NCI-H345 (cell line): ENCODE results near the gene NELL2.
"Not testable (repeated sequence)": the region's sequence is repeated elsewhere in the genome, so short reads cannot be mapped to it uniquely, and the experiment has no call there.

Experiments used
- DNase-seq: peaks from one replicate; lab custom pipeline; 2025; lab: John Stamatoyannopoulos, UW

NELL2 gene

DNA sequence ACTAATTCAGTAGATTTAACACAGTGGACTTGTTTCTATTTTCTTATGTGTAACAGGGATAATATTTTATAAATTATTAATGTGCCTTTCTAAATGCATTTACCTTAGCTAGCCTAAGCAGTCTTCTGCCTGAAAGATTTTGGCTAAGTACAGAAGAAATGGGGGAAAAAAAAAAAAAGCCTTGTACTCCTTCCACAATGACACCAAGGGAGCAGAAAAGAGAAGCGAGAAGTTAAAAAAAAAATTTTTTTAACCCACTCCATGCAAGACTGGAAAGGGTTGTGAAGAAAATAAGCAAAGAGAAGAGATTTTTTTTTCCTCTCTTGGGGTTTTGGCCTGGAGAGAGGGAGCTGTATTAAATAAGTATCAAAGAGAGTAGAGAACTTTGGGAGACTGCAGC lies 28.7 kb downstream of the NELL2 start:
- DNase-seq, result no peak

GRCh38 chr12:44846826-44847225 lies 29.3 kb downstream of the NELL2 start:
- DNase-seq, result no peak

DNA sequence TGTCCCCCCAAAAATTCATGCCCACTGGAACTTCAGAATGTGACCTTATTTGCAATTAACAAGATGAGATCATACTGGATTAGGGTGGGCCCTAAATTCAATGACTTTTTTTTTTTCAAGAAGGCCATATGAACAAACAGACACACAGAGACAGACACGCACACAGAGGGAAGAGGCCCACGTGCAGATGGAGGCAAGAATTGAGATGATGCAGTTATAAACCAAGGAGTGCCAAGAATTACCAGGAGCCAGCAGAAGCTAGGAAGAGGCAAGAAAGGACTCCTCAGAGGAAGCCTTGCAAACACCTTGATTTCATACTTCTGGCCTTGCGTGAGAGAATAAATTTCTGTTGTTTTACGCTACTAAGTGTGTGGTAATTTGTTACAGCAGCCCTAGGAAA lies 33.4 kb downstream of the NELL2 start:
- DNase-seq, result no peak

DNA sequence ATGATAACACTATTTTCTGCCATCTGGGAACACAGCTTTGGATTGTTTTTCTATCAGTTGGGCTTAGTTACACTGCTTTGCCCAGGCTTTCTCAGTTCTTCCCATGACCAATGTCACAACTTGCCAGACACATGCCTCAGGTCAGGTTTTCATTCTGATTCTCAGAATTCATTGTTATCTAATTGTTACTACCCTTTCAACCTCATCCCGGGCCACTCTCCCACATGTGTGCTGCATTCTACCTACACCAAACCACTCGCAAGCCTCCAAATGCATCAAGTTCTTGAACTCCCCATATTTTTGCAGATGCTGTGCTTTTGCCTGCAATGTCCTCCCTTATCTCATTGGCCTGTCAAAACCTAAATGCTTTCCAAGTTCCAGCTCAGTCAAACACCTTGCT lies 36.3 kb downstream of the NELL2 start:
- no peak for DNase-seq

DNA sequence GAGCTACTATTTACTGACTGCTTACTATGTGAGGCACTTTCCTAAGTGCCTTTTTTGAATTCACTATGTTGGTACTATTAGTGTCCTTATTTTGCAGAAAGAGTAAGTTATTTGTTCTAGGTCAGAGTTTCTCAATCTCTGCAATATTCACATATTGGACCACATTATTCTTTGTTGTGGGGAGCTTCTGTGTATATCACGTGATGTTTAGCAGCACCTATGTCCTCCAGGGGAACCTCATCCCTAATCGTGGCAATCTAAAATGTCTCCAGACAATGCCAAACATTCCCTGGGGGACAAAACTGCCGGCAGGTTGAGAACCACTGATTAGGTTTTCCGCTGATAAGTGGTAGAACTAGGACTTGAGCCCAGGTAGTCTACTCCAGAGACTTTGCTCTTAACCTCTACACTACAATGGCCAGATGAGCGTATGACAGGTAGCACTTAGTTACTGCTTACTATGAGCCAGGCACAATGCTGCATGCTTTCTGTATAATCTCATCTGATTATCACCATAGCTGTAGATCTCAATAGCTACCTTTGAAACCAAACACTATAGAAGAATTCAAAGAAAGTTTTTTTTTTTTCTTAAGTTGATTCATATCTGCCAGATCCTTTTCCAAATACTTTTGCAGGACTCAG lies 38.9 kb downstream of the NELL2 start:
- DNase-seq, result no peak

DNA sequence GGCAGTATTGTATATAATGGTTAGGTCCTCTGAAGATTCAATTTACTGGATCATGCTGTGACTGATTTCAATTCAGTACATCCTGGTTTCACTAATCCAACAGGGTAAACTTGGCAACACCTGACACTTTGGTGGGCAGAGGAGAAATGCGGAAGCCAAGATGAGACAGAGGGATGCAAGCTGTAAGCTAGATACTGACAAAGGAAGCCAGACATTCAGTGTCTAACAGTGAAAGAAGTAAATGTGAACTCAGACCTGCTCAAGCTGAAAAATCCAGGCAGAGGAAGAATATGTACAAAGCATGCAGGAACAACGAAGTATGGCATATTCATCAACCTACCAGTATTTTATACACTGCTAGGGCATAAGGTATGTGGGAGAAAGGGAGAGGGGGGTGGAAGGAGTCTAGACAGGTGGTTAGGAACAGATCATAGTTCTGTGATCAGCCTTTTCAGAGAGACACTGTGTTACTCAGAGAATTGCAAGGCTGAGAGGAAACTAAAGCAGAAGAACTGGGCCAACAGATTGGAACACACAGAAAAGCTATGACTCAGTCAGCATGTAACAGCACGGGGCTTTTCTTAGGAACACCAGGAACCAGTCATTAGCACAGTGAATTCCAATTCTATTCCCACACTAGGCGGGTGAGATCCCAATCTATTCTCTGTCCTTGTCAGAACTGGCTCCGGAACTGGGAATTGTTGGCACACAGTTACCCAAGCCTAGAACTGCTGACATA lies 40.3 kb downstream of the NELL2 start:
- no peak for DNase-seq

GRCh38 chr12:44834996-44835395 lies 41.1 kb downstream of the NELL2 start:
- not testable (repeated sequence) for DNase-seq

- DNase-seq, result no peak
Measured at GRCh38 chr12:44833561-44833960, 42.6 kb downstream of the NELL2 start.

DNA sequence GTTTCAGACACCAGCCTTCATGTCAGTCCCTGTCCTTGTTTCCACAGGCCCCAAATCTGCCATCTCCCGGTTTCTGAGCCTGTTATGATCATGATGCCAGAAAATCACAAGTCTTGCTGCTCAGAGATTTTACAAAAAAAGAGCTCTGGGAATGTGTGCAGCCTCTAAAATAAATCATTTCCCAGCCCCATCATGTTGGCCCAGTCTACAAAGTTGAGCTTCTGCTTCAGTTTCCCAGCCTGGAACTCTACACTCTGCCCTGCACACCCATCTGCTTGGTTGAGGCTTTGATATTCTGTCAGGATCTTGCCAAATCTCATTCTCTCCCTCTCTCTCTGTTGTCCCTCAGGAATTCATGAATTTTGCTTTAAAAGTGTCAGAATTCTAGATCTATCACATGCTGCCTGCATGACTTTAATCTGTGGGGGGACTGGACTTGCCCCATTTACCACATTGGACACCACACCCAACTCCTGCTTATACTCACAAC lies 45.5 kb downstream of the NELL2 start:
- DNase-seq, result no peak

DNA sequence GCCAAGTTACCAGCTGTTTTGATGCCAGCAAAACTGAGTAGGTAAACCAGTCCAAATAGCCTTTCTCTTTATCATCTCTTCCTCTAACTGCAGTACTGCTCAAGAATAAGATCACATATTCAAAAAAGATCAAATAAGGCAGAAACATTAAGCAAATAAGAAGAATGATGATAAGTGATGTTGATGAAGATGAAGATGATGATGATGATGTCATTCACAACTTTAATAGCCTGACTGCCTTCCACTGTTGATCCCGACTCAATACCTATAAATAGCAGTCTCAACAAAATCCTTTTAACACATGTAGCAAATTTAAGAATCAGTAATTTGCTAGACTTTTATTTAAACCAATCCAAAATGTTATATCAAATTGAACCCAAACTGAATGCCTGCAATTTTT lies 47.1 kb downstream of the NELL2 start:
- no peak for DNase-seq

- DNase-seq, result no peak
Measured at GRCh38 chr12:44827832-44828438, 48.2 kb downstream of the NELL2 start.

GRCh38 chr12:44821702-44822101 lies 54.4 kb downstream of the NELL2 start:
- DNase-seq, result not testable (repeated sequence)

DNA sequence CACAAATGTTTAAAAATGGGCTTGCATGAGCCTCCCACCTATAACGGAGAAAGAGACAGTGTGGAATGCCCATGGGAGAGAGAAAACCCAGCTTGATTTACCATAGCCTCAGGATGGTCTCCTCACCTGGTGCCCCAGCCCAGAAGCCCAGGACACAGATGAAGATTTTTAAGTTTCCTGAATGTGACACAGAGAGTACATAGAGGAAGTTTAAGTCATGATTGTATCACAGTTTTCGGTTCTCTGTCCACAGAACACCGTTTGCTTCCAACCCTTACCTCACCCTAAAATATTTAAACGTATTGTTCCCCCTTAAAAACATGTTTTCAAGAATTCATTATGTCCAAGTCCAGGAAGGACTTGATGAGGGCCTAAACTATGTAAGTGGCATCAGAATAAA lies 56.2 kb downstream of the NELL2 start:
- DNase-seq, result no peak

- DNase-seq, result no peak
Measured at GRCh38 chr12:44817687-44818086, 58.4 kb downstream of the NELL2 start.

DNA sequence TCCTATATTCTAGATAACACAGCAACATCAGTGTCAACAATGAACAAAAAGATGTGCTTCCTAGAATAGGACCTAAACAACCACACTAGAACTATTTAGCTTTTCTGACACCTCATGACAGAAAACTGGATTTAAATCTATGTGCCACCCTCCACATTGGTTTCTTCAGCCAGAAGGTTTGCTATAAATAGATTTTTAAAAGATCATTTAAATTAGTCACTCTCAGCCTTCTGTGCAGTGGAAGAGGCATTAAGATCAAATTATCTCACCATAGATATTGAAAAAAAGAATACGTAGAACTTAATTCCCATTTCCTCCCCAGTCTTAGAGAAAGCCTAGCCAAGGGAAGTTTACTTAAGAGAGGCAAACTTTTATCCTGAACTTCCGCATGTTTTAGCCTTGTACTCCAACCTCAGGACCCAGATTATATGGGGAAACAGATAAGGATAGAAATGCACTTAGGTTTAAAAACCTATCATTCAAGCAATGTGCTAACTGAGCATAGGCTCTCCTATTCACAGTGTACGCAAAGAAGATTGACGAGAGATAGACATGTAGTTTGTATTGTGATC lies 59.6 kb downstream of the NELL2 start:
- DNase-seq, result no peak

DNA sequence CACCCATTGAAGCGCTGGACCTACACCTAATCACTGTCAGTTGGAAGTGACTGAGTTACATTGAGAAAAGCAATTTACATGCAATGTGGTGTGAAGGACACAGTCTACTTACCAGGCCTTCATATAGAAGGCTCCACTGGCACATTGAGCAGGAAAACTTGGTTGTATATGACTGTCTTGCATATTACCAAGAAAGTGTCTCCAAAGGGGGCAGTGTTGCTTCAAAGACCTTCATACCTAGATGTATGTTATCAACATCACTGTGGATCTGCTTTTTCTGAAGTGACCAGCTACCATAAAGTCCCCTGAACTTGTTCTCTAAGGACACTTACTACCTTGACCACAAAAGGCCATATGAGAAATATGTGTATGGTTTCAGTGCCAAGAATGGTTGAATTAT lies 64.1 kb downstream of the NELL2 start:
- DNase-seq, result no peak

GRCh38 chr12:44804068-44804467 lies 72.0 kb downstream of the NELL2 start:
- DNase-seq, result no peak

DNA sequence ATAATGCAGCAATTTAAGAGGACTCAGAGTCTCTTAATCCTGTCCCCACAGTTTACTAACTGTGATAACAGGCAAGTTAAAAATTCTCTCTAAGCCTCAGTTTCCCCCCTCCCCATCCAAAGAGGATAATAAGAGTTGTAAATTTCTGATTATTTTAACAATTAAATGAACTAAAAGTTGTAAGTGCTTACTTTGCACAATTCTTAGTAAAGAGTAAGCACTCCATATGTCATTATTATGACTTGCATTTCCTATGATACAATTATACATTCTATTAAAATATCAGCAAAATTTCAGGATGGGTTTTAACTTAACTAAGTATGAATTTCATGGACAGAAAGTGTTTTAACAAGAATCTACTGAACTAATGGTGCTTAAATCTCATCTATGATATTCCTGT lies 80.1 kb downstream of the NELL2 start:
- DNase-seq, result no peak

- no peak for DNase-seq
Measured at GRCh38 chr12:44788731-44789130, 87.4 kb downstream of the NELL2 start.

GRCh38 chr12:44780221-44780790 lies 95.8 kb downstream of the NELL2 start:
- DNase-seq, result no peak

- DNase-seq, result no peak
Measured at GRCh38 chr12:44779766-44780165, 96.3 kb downstream of the NELL2 start.

- no peak for DNase-seq
Measured at GRCh38 chr12:44778863-44779262, 97.3 kb downstream of the NELL2 start.

- no peak for DNase-seq
Measured at GRCh38 chr12:44777044-44777443, 99.1 kb downstream of the NELL2 start.
